GM12878 (cell line): ENCODE results near the gene OAF. TPM values are rescaled to one million over a fixed set of nuclear protein-coding genes. Genes with fewer than 3 reads are reported as not detected.

ENCODE experiments used
- BCL11A ChIP-seq: IDR thresholded peaks from 2 replicates; pipeline ENCODE4 v1.6.1; 2011; ENCODE audit warnings: low read depth, low read length
- CEBPZ ChIP-seq: fragments of 150-350 bp; IDR thresholded peaks from 2 replicates; pipeline ENCODE4 v1.6.1; 2016; ENCODE audit warnings: low read depth, low read length
- CHD1 ChIP-seq: IDR thresholded peaks from 2 replicates; pipeline ENCODE4 v1.6.1; 2012; ENCODE audit warnings: low read depth, low read length, improper control_type of control experiment
- EED ChIP-seq: sonication (generic); IDR thresholded peaks from 2 replicates; pipeline ENCODE4 v1.6.1; 2016; ENCODE audit warnings: antibody characterized with exemption, low read depth
- EGR1 ChIP-seq, 2 experiments: IDR thresholded peaks; 1 replicate in 1 of 2; 2 replicates in 1 of 2; pipeline ENCODE4 v1.6.1; 2011 to 2012; ENCODE audit warnings: low read depth in 2 of 2, low read length in 2 of 2, borderline replicate concordance in 1 of 2, mild to moderate bottlenecking in 1 of 2, moderate library complexity in 1 of 2
- HCFC1 ChIP-seq: fragments of 150-350 bp; IDR thresholded peaks from 2 replicates; pipeline ENCODE4 v1.6.1; 2014; ENCODE audit warnings: low read length
- MTA3 ChIP-seq: IDR thresholded peaks from 2 replicates; pipeline ENCODE4 v1.6.1; 2012; ENCODE audit warnings: low read length, inconsistent platforms, borderline replicate concordance
- NFYA ChIP-seq: IDR thresholded peaks from 2 replicates; pipeline ENCODE4 v1.6.1; 2011; ENCODE audit warnings: low read depth, mild to moderate bottlenecking, low read length, improper control_type of control experiment, borderline replicate concordance
- NR2C1 ChIP-seq: fragments of 450-650 bp; IDR thresholded peaks from 2 replicates; pipeline ENCODE4 v1.6.1; 2017; ENCODE audit warnings: antibody characterized with exemption, mild to moderate bottlenecking, moderate library complexity
- REST ChIP-seq: IDR thresholded peaks from 2 replicates; pipeline ENCODE4 v1.6.1; 2012; ENCODE audit warnings: mild to moderate bottlenecking, low read depth, low read length
- TCF12 ChIP-seq: IDR thresholded peaks from 2 replicates; pipeline ENCODE4 v1.6.1; 2011; ENCODE audit warnings: low read depth, mild to moderate bottlenecking, low read length
- TCF3 ChIP-seq: IDR thresholded peaks from 2 replicates; pipeline ENCODE4 v1.6.1; 2012; ENCODE audit warnings: low read depth, mild to moderate bottlenecking, low read length, borderline replicate concordance; ENCODE audit not compliant: insufficient read depth
- ZNF207 ChIP-seq: fragments of 450-650 bp; IDR thresholded peaks from 2 replicates; pipeline ENCODE4 v1.6.1; 2014; ENCODE audit warnings: antibody characterized with exemption, mild to moderate bottlenecking, borderline replicate concordance
- ZNF217 ChIP-seq: fragments of 450-650 bp; IDR thresholded peaks from 2 replicates; pipeline ENCODE4 v1.6.1; 2017; ENCODE audit warnings: antibody characterized with exemption, mild to moderate bottlenecking
- ZNF274 ChIP-seq: IDR thresholded peaks from one replicate; pipeline ENCODE4 v1.8.0; 2011; ENCODE audit not compliant: insufficient read length, insufficient read depth
- polyA plus RNA-seq, 11 experiments: library from polyadenylated mRNA; depleted of rRNA in 4 of 11; unstranded in 6 of 11; stranded (reverse) in 5 of 11; fragments of >200 nt; fragmentation: Nextera tagmentation in 4 of 11; fragmentation: Illumina TruSeq in 1 of 11; extraction: Ambion mirVana in 4 of 11; extraction: Trizol in 1 of 11; gene quantifications; 1 replicate in 1 of 11; 2 replicates in 10 of 11; pipeline versions ENCODE4 v1.2.1 to v1.2.3, GENCODE V29; 2011 to 2016; ENCODE audit warnings: inconsistent platforms in 2 of 11, missing spikeins in 2 of 11, low read depth in 1 of 11
- total RNA-seq, 4 experiments: library from RNA; depleted of rRNA in 3 of 4; stranded (reverse); fragments of >200 nt in 3 of 4; fragmentation: Illumina TruSeq in 1 of 4; extraction: Trizol in 1 of 4; gene quantifications; 2 replicates each; pipeline versions ENCODE4 v1.2.1 to v1.2.3, GENCODE V29; 2013 to 2021
- TF ChIP-seq, protein P1 (sequence below): fragments of 450-650 bp; IDR thresholded peaks from 2 replicates; pipeline ENCODE4 v1.6.1; 2017; ENCODE audit warnings: mild to moderate bottlenecking, moderate library complexity
- TF ChIP-seq, protein P2 (sequence below): IDR thresholded peaks from 2 replicates; pipeline ENCODE4 v1.6.1; 2011; ENCODE audit warnings: borderline replicate concordance, low read depth, mild to moderate bottlenecking, moderate library complexity, low read length; ENCODE audit not compliant: insufficient read depth, poor library complexity, severe bottlenecking

Gene OAF
- total and polyA plus RNA-seq, 10 of the 15 experiments (the other 5 are each of a cell fraction or from before 2014, with no cell fraction given) = 0.10 to 4.7 (median 1.1) TPM

DNA sequence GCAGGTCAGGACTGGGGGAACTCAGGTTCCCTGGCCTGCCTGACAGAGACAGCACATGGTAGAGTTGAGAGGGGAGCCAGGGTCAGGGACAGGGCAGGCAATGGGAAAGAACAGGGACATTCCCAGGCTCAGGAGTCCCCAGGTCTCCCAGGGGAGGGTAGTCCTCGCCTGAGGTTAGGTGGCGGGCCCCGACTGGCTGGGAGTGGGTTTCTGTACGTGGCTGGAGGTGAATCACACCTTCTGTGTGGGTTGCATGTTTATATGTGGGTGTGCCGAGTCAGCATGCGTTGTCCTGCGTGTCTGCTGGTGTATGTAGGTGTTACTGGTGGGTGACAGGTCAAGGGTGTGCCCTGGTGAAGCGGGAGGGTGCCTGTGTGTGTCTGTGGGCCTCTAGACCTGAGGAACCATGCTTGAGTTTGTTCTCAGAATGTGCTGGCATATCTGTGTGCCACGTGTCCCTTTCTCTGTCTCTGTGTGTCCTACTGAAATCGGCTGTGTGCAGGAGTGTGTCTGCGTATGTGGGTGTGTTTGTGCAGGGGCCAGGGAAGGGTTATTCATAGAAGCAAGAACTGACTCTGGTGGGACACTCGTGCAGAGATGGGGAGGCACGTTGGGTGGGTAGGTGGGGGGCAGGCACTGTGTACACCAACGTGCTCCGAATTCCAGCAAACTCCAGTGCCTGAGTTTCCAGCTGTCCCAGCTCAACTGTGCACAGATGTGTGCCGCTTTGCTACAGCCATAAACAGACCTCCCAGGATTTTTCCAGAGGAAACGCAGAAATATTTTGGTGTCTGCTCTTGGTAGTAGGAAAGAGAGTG lies 23.8 kb upstream of the OAF start (continued):
- TF ChIP-seq ZNF217 = peak; percentile 37; the same call in 1 of the 2 replicates
- no peak for TF ChIP-seq REST
- TF ChIP-seq BCL11A = no peak
- no peak for TF ChIP-seq NR2C1
- TF ChIP-seq, protein P1, sequence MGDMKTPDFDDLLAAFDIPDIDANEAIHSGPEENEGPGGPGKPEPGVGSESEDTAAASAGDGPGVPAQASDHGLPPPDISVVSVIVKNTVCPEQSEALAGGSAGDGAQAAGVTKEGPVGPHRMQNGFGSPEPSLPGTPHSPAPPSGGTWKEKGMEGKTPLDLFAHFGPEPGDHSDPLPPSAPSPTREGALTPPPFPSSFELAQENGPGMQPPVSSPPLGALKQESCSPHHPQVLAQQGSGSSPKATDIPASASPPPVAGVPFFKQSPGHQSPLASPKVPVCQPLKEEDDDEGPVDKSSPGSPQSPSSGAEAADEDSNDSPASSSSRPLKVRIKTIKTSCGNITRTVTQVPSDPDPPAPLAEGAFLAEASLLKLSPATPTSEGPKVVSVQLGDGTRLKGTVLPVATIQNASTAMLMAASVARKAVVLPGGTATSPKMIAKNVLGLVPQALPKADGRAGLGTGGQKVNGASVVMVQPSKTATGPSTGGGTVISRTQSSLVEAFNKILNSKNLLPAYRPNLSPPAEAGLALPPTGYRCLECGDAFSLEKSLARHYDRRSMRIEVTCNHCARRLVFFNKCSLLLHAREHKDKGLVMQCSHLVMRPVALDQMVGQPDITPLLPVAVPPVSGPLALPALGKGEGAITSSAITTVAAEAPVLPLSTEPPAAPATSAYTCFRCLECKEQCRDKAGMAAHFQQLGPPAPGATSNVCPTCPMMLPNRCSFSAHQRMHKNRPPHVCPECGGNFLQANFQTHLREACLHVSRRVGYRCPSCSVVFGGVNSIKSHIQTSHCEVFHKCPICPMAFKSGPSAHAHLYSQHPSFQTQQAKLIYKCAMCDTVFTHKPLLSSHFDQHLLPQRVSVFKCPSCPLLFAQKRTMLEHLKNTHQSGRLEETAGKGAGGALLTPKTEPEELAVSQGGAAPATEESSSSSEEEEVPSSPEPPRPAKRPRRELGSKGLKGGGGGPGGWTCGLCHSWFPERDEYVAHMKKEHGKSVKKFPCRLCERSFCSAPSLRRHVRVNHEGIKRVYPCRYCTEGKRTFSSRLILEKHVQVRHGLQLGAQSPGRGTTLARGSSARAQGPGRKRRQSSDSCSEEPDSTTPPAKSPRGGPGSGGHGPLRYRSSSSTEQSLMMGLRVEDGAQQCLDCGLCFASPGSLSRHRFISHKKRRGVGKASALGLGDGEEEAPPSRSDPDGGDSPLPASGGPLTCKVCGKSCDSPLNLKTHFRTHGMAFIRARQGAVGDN = peak; percentile 53; the same call in 1 of the 2 replicates
- TF ChIP-seq, protein P2, sequence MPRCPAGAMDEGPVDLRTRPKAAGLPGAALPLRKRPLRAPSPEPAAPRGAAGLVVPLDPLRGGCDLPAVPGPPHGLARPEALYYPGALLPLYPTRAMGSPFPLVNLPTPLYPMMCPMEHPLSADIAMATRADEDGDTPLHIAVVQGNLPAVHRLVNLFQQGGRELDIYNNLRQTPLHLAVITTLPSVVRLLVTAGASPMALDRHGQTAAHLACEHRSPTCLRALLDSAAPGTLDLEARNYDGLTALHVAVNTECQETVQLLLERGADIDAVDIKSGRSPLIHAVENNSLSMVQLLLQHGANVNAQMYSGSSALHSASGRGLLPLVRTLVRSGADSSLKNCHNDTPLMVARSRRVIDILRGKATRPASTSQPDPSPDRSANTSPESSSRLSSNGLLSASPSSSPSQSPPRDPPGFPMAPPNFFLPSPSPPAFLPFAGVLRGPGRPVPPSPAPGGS = no peak
- no peak for TF ChIP-seq CEBPZ
- TF ChIP-seq ZNF274 = no peak
- TF ChIP-seq EED = no peak
- no peak for TF ChIP-seq NFYA
- no peak for TF ChIP-seq CHD1
- TF ChIP-seq ZNF207 = no peak
- no peak for TF ChIP-seq TCF12
- TF ChIP-seq HCFC1 = no peak
- TF ChIP-seq EGR1 (IDR thresholded peaks at IDR 0.05; ENCODE audit: borderline replicate concordance in 1 of 2, low read depth in 2 of 2, low read length in 2 of 2) = no peak
- TF ChIP-seq MTA3 = no peak
- TF ChIP-seq TCF3 = no peak
